HG03025 (cell line): ENCODE data around the gene ENPP7.

Experiments
- ATAC-seq: cut with Tn5 transposase; IDR thresholded peaks from one replicate; pipeline ENCODE4 v1.9.1; 2021; ENCODE audit warnings: mild to moderate bottlenecking, moderate library complexity; ENCODE audit not compliant: unreplicated experiment, low FRiP score

ENPP7 gene

GRCh38 chr17:79789943-79790804, 59.4 kb downstream of the ENPP7 start:
- ATAC-seq, result no peak

GRCh38 chr17:79790805-79791734, 60.3 kb downstream of the ENPP7 start:
- no peak for ATAC-seq

GRCh38 chr17:79791735-79792161, 61.0 kb downstream of the ENPP7 start:
- no peak for ATAC-seq
